H9 (cell line): ENCODE data around the gene NCS1. TPM values are rescaled to one million over a fixed set of nuclear protein-coding genes. Genes with fewer than 3 reads are reported as not detected.

Source experiments
- DNase-seq: peaks from one replicate; pipeline ENCODE4 v3.0.0-alpha.2; 2017
- H2AFZ ChIP-seq: one replicate; pipeline ENCODE4 v1.6.1; 2013; ENCODE audit warnings: mild to moderate bottlenecking, low read length, control low read depth, moderate library complexity
- H2AK5ac ChIP-seq: 2 replicates; pipeline ENCODE4 v1.6.1; 2013; ENCODE audit warnings: low read length, control low read depth, mixed read lengths; ENCODE audit not compliant: insufficient read length
- H2BK120ac ChIP-seq: one replicate; pipeline ENCODE4 v1.6.1; 2013; ENCODE audit warnings: low read depth, mild to moderate bottlenecking, low read length, control low read depth, inconsistent platforms; ENCODE audit not compliant: poor library complexity, severe bottlenecking
- H2BK12ac ChIP-seq: 2 replicates; pipeline ENCODE4 v1.6.1; 2013; ENCODE audit warnings: low read length, control low read depth, mixed read lengths, low read depth; ENCODE audit not compliant: insufficient read length
- H2BK15ac ChIP-seq: 2 replicates; pipeline ENCODE4 v1.6.1; 2013; ENCODE audit warnings: low read depth, low read length, control low read depth
- H2BK20ac ChIP-seq: one replicate; pipeline ENCODE4 v1.6.1; 2013; ENCODE audit warnings: low read depth, mild to moderate bottlenecking, low read length, control low read depth, inconsistent platforms; ENCODE audit not compliant: poor library complexity, severe bottlenecking
- H2BK5ac ChIP-seq: 2 replicates; pipeline ENCODE4 v1.6.1; 2013; ENCODE audit warnings: low read length, control low read depth, mixed read lengths; ENCODE audit not compliant: insufficient read length
- H3K14ac ChIP-seq: 2 replicates; pipeline ENCODE4 v1.6.1; 2013; ENCODE audit warnings: low read length, control low read depth; ENCODE audit not compliant: insufficient read depth
- H3K18ac ChIP-seq: 2 replicates; pipeline ENCODE4 v1.6.1; 2013; ENCODE audit warnings: low read depth, mild to moderate bottlenecking, mixed read lengths, low read length, control low read depth; ENCODE audit not compliant: insufficient read length
- H3K23ac ChIP-seq: 2 replicates; pipeline ENCODE4 v1.6.1; 2013; ENCODE audit warnings: low read length, control low read depth, mixed read lengths, low read depth; ENCODE audit not compliant: insufficient read length
- H3K23me2 ChIP-seq: 2 replicates; pipeline ENCODE4 v1.6.1; 2013; ENCODE audit warnings: low read depth, mild to moderate bottlenecking, mixed read lengths, low read length, control low read depth; ENCODE audit not compliant: insufficient read length, poor library complexity, severe bottlenecking
- H3K27ac ChIP-seq: 2 replicates; pipeline ENCODE4 v1.5.1; 2013; ENCODE audit warnings: low read length, control low read depth, mixed read lengths, low read depth; ENCODE audit not compliant: insufficient read length
- H3K27me3 ChIP-seq: 2 replicates; pipeline ENCODE4 v1.6.1; 2013; ENCODE audit warnings: low read length, control low read depth, inconsistent platforms; ENCODE audit not compliant: insufficient read depth
- H3K4ac ChIP-seq: 2 replicates; pipeline ENCODE4 v1.6.1; 2013; ENCODE audit warnings: low read depth, mild to moderate bottlenecking, control low read depth, inconsistent platforms, low read length, moderate library complexity
- H3K4me1 ChIP-seq: 2 replicates; pipeline ENCODE4 v1.6.1; 2013; ENCODE audit warnings: low read length, control low read depth, inconsistent platforms; ENCODE audit not compliant: insufficient read depth
- H3K4me2 ChIP-seq: 2 replicates; pipeline ENCODE4 v1.6.1; 2013; ENCODE audit warnings: low read length, control low read depth, mixed read lengths; ENCODE audit not compliant: insufficient read length, insufficient read depth
- H3K56ac ChIP-seq: 2 replicates; pipeline ENCODE4 v1.6.1; 2013; ENCODE audit warnings: low read depth, mild to moderate bottlenecking, mixed read lengths, low read length, control low read depth; ENCODE audit not compliant: insufficient read length
- H3K79me1 ChIP-seq: 2 replicates; pipeline ENCODE4 v1.6.1; 2013; ENCODE audit warnings: low read depth, mild to moderate bottlenecking, moderate library complexity, low read length, control low read depth, inconsistent platforms; ENCODE audit not compliant: insufficient read depth, poor library complexity, severe bottlenecking
- H3K79me2 ChIP-seq: 2 replicates; pipeline ENCODE4 v1.6.1; 2013; ENCODE audit warnings: low read length, control low read depth, inconsistent platforms; ENCODE audit not compliant: insufficient read depth
- H3K9ac ChIP-seq: 2 replicates; pipeline ENCODE4 v1.6.1; 2013; ENCODE audit warnings: low read length, control low read depth, mixed read lengths; ENCODE audit not compliant: insufficient read length; ENCODE audit errors: extremely low read depth
- H3K9me3 ChIP-seq: one replicate; pipeline ENCODE4 v1.6.1; 2013; ENCODE audit warnings: low read depth, low read length, inconsistent platforms; ENCODE audit not compliant: control insufficient read depth
- H3T11ph ChIP-seq: one replicate; pipeline ENCODE4 v1.6.1; 2013; ENCODE audit warnings: mild to moderate bottlenecking, low read length, control low read depth, inconsistent platforms
- H4K20me1 ChIP-seq: one replicate; pipeline ENCODE4 v1.6.1; 2013; ENCODE audit not compliant: control insufficient read depth, insufficient read length, insufficient read depth
- H4K5ac ChIP-seq: 2 replicates; pipeline ENCODE4 v1.6.1; 2013; ENCODE audit warnings: low read depth, mild to moderate bottlenecking, mixed read lengths, low read length, control low read depth; ENCODE audit not compliant: insufficient read length
- H4K8ac ChIP-seq: replicated peaks from 2 replicates; pipeline ENCODE4 v1.6.1; 2013; ENCODE audit warnings: low read length, control low read depth, mixed read lengths, low read depth; ENCODE audit not compliant: insufficient read length
- H4K91ac ChIP-seq: 2 replicates; pipeline ENCODE4 v1.6.1; 2013; ENCODE audit warnings: low read depth, mild to moderate bottlenecking, moderate library complexity, mixed read lengths, low read length, control low read depth; ENCODE audit not compliant: insufficient read length
- H3K27ac Mint-ChIP-seq, 3 experiments: 2 replicates in 2 of 3; 3 replicates in 1 of 3; pipeline ENCODE4 v1.8.0; 2020 to 2021; ENCODE audit warnings: mixed read lengths in 3 of 3, mild to moderate bottlenecking in 1 of 3, moderate library complexity in 1 of 3
- H3K27me3 Mint-ChIP-seq: 2 replicates; pipeline ENCODE4 v1.8.0; 2021; ENCODE audit warnings: low read depth, mild to moderate bottlenecking, moderate library complexity, mixed read lengths
- H3K36me3 Mint-ChIP-seq, 3 experiments: 2 replicates in 2 of 3; 3 replicates in 1 of 3; pipeline ENCODE4 v1.8.0; 2020 to 2021; ENCODE audit warnings: low read depth in 3 of 3, mixed read lengths in 3 of 3; ENCODE audit not compliant: insufficient read depth in 1 of 3
- H3K4me1 Mint-ChIP-seq, 2 experiments: 2 replicates each; pipeline ENCODE4 v1.8.0; 2020; ENCODE audit warnings: mixed read lengths in 2 of 2
- H3K4me3 Mint-ChIP-seq, 2 experiments: 2 replicates in 1 of 2; 3 replicates in 1 of 2; pipeline ENCODE4 v1.8.0; 2020 to 2021; ENCODE audit warnings: mild to moderate bottlenecking in 2 of 2, mixed read lengths in 2 of 2, moderate library complexity in 1 of 2
- H3K9me3 Mint-ChIP-seq, 2 experiments: 2 replicates in 1 of 2; 3 replicates in 1 of 2; pipeline ENCODE4 v1.8.0; 2020; ENCODE audit warnings: mild to moderate bottlenecking in 2 of 2, mixed read lengths in 2 of 2, moderate library complexity in 1 of 2
- CTCF ChIP-seq: fragments of 200-600 bp; sonication (generic); conservative IDR thresholded peaks from 3 replicates; pipeline ENCODE4 v1.8.0; 2021; ENCODE audit warnings: antibody characterized with exemption, mild to moderate bottlenecking
- WGBS: extraction: QIAGEN DNeasy Blood & Tissue Kit; methylation state at CpG from one replicate; pipeline ENCODE4 v1.1.7; 2013; ENCODE audit warnings: missing lambda C conversion rate, low lambda C conversion rate, mixed read lengths; ENCODE audit not compliant: insufficient read length; ENCODE audit errors: extremely low coverage; 5-methylcytosine and 5-hydroxymethylcytosine counted together
- total RNA-seq: library from RNA; stranded (reverse); gene quantifications from 2 replicates; pipeline ENCODE4 v1.2.1, GENCODE V29; 2021

Gene NCS1
- total RNA-seq, 1 experiment from 2014 or later, result 38.1 TPM

GRCh38 chr9:130193531-130194377 lies 21.6 kb downstream of the NCS1 start:
- no peak overlapping the region for H3K4ac ChIP-seq
- H2BK20ac ChIP-seq, result no peak overlapping the region
- peaks cover 25 to 29% of the 10 kb centered on the region in 2 experiments for H3K4me1 Mint-ChIP-seq
- no peak overlapping the region for H2BK5ac ChIP-seq
- WGBS, result no CpG with 5 or more reads among the region's 27 CpGs
- H3K9ac ChIP-seq, result no peak overlapping the region
- H3K36me3 Mint-ChIP-seq, result no peaks in the 10 kb centered on the region
- no peak overlapping the region for H2BK15ac ChIP-seq
- no peak overlapping the region for H2AFZ ChIP-seq
- H3K27ac Mint-ChIP-seq, result peak overlapping the region; percentile 70 to 88 (median 87); a peak in 6 of 7 replicates
- H3K23ac ChIP-seq, result no peak overlapping the region
- no peak overlapping the region for H4K91ac ChIP-seq
- H3K27ac ChIP-seq, result no peak overlapping the region
- no peak for DNase-seq
- H2AK5ac ChIP-seq, result no peak overlapping the region
- TF ChIP-seq CTCF, result no peak
- H2BK12ac ChIP-seq, result no peak overlapping the region
- no peaks in the 10 kb centered on the region for H3K9me3 Mint-ChIP-seq
- no peak overlapping the region for H4K8ac ChIP-seq
- no peaks in the 10 kb centered on the region; the same call in 1 of the 2 replicates for H3K27me3 Mint-ChIP-seq
- no peak overlapping the region for H3K4me2 ChIP-seq
- H3K4me3 Mint-ChIP-seq, result no peak overlapping the region; a peak in 1 of 5 replicates
- H3T11ph ChIP-seq, result no peak overlapping the region
- no peaks in the 10 kb centered on the region for H3K4me1 ChIP-seq
- no peak overlapping the region for H4K5ac ChIP-seq
- H3K79me1 ChIP-seq, result peaks cover 8% of the 10 kb centered on the region
- no peak overlapping the region for H2BK120ac ChIP-seq
- H3K79me2 ChIP-seq, result peaks cover 2% of the 10 kb centered on the region; the same call in 1 of the 2 replicates
- no peaks in the 10 kb centered on the region for H3K27me3 ChIP-seq
- H3K18ac ChIP-seq, result no peak overlapping the region
- H3K14ac ChIP-seq, result 0 out of 2 replicates have a peak overlapping the region, but pooled peaks have one; percentile 37
- H3K56ac ChIP-seq, result no peak overlapping the region
- no peaks in the 10 kb centered on the region for H3K9me3 ChIP-seq
- no peaks in the 10 kb centered on the region for H4K20me1 ChIP-seq
- no peaks in the 10 kb centered on the region for H3K23me2 ChIP-seq
